GM19467 (cell line): ENCODE results near the gene PDZRN4.
"Not testable (repeated sequence)": the region's sequence is repeated elsewhere in the genome, so short reads cannot be mapped to it uniquely, and the experiment has no call there.

ENCODE experiments used
- ATAC-seq: cut with Tn5 transposase; IDR thresholded peaks from one replicate; pipeline ENCODE4 v1.9.1; 2021; ENCODE audit warnings: mild to moderate bottlenecking, moderate library complexity; ENCODE audit not compliant: unreplicated experiment

PDZRN4 gene

GRCh38 chr12:41213107-41213506 is 25.0 kb downstream of the PDZRN4 start:
- no peak for ATAC-seq

GRCh38 chr12:41213648-41214047 is 25.5 kb downstream of the PDZRN4 start:
- no peak for ATAC-seq

DNA sequence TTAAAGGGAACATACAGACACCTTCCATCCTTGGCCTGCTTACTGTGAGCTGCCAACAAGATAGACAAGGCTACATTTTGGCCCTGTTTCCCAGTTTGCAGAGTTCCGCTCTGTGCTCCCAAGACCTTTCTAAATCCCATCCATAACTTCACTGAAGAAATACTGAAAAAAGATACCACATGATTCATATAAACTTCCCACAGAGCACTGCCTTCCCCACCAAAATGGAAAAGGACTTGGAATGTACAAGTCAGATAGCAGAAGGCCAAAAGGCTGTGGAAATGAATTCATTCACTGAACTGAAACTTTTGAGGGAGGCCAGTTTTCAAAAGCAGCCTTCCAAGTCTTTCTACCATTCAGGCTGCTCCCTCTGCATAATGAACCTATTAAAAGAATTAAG is 29.6 kb downstream of the PDZRN4 start:
- ATAC-seq = no peak

GRCh38 chr12:41220931-41221330 is 32.8 kb downstream of the PDZRN4 start:
- no peak for ATAC-seq

GRCh38 chr12:41221491-41221890 is 33.4 kb downstream of the PDZRN4 start:
- ATAC-seq = no peak

GRCh38 chr12:41223600-41223999 is 35.5 kb downstream of the PDZRN4 start:
- no peak for ATAC-seq

DNA sequence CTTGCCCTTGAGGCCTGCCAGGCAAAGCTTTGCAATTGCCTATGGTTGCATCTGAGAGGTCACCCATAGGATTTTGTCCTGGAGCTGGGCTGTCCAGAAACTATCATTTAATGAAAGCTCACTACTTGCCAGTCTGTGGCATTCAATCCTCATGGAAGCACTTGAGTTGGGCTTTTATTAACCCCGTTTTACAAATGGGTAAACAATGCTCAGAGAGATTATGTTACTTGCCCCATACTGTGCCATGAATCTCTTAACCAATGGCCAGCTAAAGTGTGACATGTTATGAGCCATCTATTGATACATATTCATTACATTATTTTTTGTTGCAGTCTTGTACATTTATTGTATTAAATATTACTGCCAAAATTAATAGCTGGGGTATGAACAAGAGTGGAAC is 35.9 kb downstream of the PDZRN4 start:
- ATAC-seq = no peak

GRCh38 chr12:41225179-41225578 is 37.1 kb downstream of the PDZRN4 start:
- ATAC-seq = no peak

GRCh38 chr12:41228066-41228820 is 40.1 kb downstream of the PDZRN4 start:
- ATAC-seq = no peak

DNA sequence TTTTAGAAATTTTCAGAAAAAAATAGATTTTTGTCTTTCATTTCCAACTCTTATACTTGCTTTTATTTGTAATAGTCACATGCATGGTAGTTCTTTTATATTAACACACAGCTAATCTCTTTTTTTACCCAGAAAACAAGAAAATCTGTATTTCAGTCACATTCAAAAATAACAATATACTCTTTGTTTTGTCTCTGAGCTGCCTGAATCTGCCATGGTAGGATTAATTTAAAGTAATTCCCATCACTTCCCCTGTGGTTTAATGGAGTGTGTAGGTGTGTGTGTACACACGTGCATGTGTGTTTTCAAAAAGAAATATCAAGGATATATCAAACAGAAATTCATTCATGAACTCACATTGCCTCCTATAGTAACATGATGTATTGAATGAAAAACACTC is 42.6 kb downstream of the PDZRN4 start:
- no peak for ATAC-seq

GRCh38 chr12:41234692-41235091 is 46.6 kb downstream of the PDZRN4 start:
- no peak for ATAC-seq

- no peak for ATAC-seq
These were observed 54.5 kb downstream of the PDZRN4 start for GRCh38 chr12:41242603-41243002.

DNA sequence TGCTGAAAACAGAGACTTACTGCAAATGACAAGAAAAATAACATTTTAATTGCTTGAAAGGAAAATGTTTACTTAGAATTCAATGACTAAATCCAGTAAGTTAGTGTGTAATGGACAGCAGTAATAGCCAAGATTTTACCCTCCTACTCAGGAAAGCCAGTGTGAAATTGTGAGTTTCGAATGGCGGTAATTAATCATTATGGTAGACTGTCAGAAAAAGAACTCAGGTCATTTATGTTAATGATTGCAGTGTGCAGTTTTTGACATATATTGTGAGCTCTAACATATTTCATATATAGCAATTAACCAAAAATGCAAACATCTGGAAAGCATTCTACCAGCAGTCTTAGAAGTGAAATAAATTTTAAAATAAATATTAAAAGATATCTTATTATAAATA is 60.3 kb downstream of the PDZRN4 start:
- no peak for ATAC-seq

DNA sequence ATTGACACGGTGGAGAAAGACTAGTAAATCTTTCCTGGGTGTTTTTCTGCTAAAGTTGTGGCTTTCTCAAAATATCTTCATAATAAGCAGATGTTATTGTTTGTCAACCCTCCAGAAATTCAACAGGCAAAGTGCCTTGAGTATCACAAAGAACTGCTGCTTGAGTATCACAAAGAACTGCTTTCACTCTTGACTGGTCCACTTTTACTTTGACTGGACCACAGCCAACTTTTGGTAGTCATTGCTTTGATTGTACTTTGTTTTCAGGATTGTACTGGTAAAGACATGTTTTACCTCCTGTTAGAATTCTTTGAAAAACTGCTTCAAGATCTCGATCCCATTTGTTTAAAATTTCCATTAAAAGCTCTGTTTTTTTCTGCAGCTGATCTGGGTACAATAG is 62.6 kb downstream of the PDZRN4 start:
- ATAC-seq = no peak

DNA sequence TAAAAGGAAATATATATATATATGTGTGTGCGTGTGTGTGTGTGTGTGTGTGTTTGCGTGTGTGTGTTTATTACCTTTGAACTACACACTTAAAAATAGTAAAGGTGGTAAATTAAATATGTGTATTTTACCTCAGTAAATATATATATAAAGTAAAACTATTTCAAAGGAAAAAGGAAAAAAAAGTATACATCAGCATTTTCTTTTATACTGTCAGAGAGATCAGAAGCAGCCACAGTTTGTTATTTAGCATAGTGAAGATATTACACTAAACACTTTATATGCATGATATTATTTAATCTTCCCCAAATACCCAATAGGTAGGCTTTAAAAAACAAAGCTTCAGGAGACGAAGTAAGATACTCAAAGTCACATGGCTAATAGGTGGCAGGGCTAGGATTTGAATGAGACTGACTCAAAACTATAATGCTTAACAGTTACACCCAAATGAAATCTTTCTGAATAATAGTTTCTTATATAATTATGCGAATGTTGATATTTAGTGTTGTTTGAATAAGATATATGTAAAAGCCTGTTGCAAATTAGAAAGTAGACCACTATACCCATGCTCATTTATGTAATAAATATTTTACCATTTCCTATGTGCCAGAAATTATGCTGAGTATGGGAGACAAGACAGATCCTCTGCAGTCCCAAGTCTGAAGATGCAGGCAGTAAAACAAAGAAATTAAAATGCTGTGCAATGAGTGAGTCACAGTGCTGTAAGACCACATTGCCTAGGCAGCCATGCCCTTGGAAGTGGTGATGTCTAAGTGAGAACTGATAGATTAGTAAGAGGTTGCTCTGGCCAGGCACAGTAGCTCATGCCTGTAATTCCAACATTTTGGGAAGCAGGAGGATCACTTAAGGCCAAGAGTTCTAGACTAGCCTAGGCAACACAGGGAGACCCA is 66.1 kb downstream of the PDZRN4 start:
- no peak for ATAC-seq

GRCh38 chr12:41263196-41263595 is 75.1 kb downstream of the PDZRN4 start:
- not testable (repeated sequence) for ATAC-seq

DNA sequence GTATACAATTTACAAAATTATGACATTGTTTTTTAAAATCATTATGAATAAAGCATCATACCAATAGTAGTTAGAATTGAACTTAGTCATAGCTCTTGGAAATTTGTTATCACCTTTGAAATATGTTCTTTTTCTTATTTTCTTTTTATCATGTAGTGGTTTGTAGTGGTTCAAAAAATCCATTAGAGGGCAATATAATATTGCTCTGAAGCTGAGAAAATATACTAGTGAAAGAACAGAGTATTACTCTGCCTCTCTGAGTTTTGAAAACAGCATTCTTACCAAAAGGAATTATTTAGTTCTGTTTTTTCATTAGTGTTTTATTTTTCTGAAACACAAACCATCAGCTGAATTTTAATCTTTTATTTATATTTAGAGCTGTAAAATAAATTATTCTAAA is 76.2 kb downstream of the PDZRN4 start:
- no peak for ATAC-seq

DNA sequence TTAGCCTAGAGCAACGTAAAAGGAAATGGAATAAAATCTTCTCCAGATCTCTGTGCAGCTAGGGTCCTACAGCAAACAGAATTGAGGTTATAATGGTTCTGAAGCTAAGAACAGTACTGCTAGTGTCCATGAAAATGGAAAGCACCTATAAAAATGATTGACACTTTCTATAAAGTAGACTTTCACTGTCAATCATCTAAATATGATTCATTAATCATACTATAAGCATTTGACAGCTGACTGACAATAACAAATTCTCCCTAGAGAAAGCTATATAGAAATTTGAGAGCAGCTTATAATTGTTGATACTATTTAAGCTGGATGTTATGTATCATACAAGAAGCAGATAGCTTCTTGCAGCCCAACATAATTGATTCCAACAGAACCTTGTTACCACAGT is 80.9 kb downstream of the PDZRN4 start:
- ATAC-seq = no peak

GRCh38 chr12:41271489-41271888 is 83.4 kb downstream of the PDZRN4 start:
- ATAC-seq = no peak

- no peak for ATAC-seq
These were observed 86.5 kb downstream of the PDZRN4 start for GRCh38 chr12:41274643-41275042.

- ATAC-seq = no peak
These were observed 89.2 kb downstream of the PDZRN4 start for GRCh38 chr12:41277100-41277945.
